B cell (primary cell): ENCODE data around the gene FMN1. TPM values are rescaled to one million over a fixed set of nuclear protein-coding genes. Genes with fewer than 3 reads are reported as not detected.

Source experiments
- ATAC-seq: fragments of 200-7000 bp; cut with Tn5 transposase; one replicate; pipeline ENCODE4 v1.10.0; 2021; ENCODE audit warnings: low read depth, mild to moderate bottlenecking, moderate number of reproducible peaks, moderate library complexity
- CTCF ChIA-PET: fragments of 350-600 bp; sonication (Branson Sonifier 250); formaldehyde crosslinking; loops from one replicate; lab custom pipeline; 2021; ENCODE audit warnings: antibody characterized with exemption, inconsistent platforms; lab: Charles Lee
- POLR2A ChIA-PET: fragments of 350-600 bp; sonication (Branson Sonifier 250); formaldehyde crosslinking; loops from one replicate; lab custom pipeline; 2021; ENCODE audit warnings: antibody characterized with exemption; lab: Charles Lee
- DNase-seq: peaks from one replicate; pipeline ENCODE4 v3.0.0; 2013
- H2AFZ ChIP-seq: 2 replicates; pipeline ENCODE4 v1.6.1; 2012; ENCODE audit warnings: mild to moderate bottlenecking, low read depth, low read length; ENCODE audit not compliant: insufficient read depth, poor library complexity, severe bottlenecking
- H3K27ac ChIP-seq, 2 donors: 1 replicate in 1 of 2; 2 replicates in 1 of 2; pipeline ENCODE4 v1.5.1; 2012 to 2013; ENCODE audit warnings: low read length in 2 of 2, mild to moderate bottlenecking in 2 of 2, moderate library complexity in 1 of 2
- H3K27me3 ChIP-seq, 4 experiments: fragments of 200-600 bp in 1 of 4; sonication (generic) in 1 of 4; replicated peaks in 1 of 4; 1 replicate in 2 of 4; 2 replicates in 2 of 4; pipeline versions ENCODE4 v1.6.1 to v1.7.0; 2013 to 2016; ENCODE audit warnings: low read length in 3 of 4, mild to moderate bottlenecking in 2 of 4, mixed read lengths in 1 of 4, moderate library complexity in 1 of 4; ENCODE audit not compliant: insufficient read depth in 4 of 4, control insufficient read depth in 3 of 4; ENCODE audit errors: control extremely low read depth in 1 of 4
- H3K36me3 ChIP-seq, 2 experiments: replicated peaks in 1 of 2; 1 replicate in 1 of 2; 2 replicates in 1 of 2; pipeline versions ENCODE4 v1.6.1 to v1.7.1; 2013; ENCODE audit warnings: low read length in 1 of 2; ENCODE audit not compliant: insufficient read depth in 2 of 2, control insufficient read depth in 1 of 2; ENCODE audit errors: control extremely low read depth in 1 of 2, extremely low read depth in 1 of 2
- H3K4me1 ChIP-seq, 2 donors: fragments of 200-600 bp in 1 of 2; sonication (generic) in 1 of 2; 1 replicate in 1 of 2; 2 replicates in 1 of 2; pipeline versions ENCODE4 v1.5.1 to v1.6.1; 2013 to 2017; ENCODE audit warnings: low read length in 2 of 2; ENCODE audit not compliant: control insufficient read depth in 2 of 2, insufficient read depth in 2 of 2
- H3K4me2 ChIP-seq: replicated peaks from 2 replicates; pipeline ENCODE3; 2012; ENCODE audit warnings: mild to moderate bottlenecking, low read depth, low read length; ENCODE audit not compliant: poor library complexity, severe bottlenecking
- H3K4me3 ChIP-seq, 5 experiments: fragments of 200-600 bp in 1 of 5; sonication (generic) in 1 of 5; 1 replicate in 3 of 5; 2 replicates in 2 of 5; pipeline versions ENCODE4 v1.5.1 to v1.7.0; 2011 to 2016; ENCODE audit warnings: low read length in 4 of 5, mild to moderate bottlenecking in 4 of 5, low read depth in 2 of 5, control low read depth in 1 of 5, moderate library complexity in 1 of 5; ENCODE audit not compliant: insufficient read depth in 1 of 5; ENCODE audit errors: control extremely low read depth in 1 of 5, extremely low read depth in 1 of 5
- H3K79me2 ChIP-seq: fragments of 200-600 bp; sonication (generic); one replicate; pipeline ENCODE4 v1.6.0; 2016; ENCODE audit warnings: low read length; ENCODE audit not compliant: control insufficient read depth, insufficient read depth
- H3K9ac ChIP-seq: fragments of 200-600 bp; sonication (generic); 2 replicates; pipeline ENCODE4 v1.6.1; 2017; ENCODE audit warnings: mild to moderate bottlenecking, low read length, moderate library complexity
- H3K9me3 ChIP-seq, 3 donors: one replicate each; pipeline versions ENCODE4 v1.6.1 to v1.7.1; 2013; ENCODE audit warnings: low read length in 2 of 3; ENCODE audit not compliant: control insufficient read depth in 2 of 3, insufficient read depth in 1 of 3; ENCODE audit errors: control extremely low read depth in 1 of 3
- H4K20me1 ChIP-seq: 2 replicates; pipeline ENCODE4 v1.6.0; 2012; ENCODE audit warnings: mild to moderate bottlenecking, low read length; ENCODE audit not compliant: insufficient read depth, control insufficient read depth, poor library complexity, severe bottlenecking
- H3K27ac Mint-ChIP-seq: one replicate; pipeline ENCODE4 v1.8.0; 2021; ENCODE audit warnings: mixed read lengths
- H3K27me3 Mint-ChIP-seq: one replicate; pipeline ENCODE4 v1.8.0; 2021; ENCODE audit warnings: mixed read lengths
- H3K4me1 Mint-ChIP-seq: one replicate; pipeline ENCODE4 v1.8.0; 2021; ENCODE audit warnings: mixed read lengths
- H3K4me3 Mint-ChIP-seq: one replicate; pipeline ENCODE4 v1.8.0; 2021; ENCODE audit warnings: mixed read lengths
- H3K9me3 Mint-ChIP-seq: one replicate; pipeline ENCODE4 v1.8.0; 2022; ENCODE audit warnings: mixed read lengths; ENCODE audit not compliant: insufficient read depth
- EZH2 ChIP-seq: IDR thresholded peaks from 2 replicates; pipeline ENCODE4 v1.6.1; 2012; ENCODE audit warnings: borderline replicate concordance, low read depth, mild to moderate bottlenecking, moderate library complexity, low read length; ENCODE audit not compliant: insufficient read depth, poor library complexity, severe bottlenecking
- whole genome bisulfite sequencing: methylation state at CpG from one replicate; pipeline ENCODE4 v1.1.5; 2013; ENCODE audit warnings: missing lambda C conversion rate; ENCODE audit not compliant: insufficient coverage; 5-methylcytosine and 5-hydroxymethylcytosine counted together
- intact Hi-C: fragments of 100-400 bp; cut with micrococcal nuclease; formaldehyde crosslinking; loops from one replicate; pipeline ENCODE4 v1.10.0; 2022
- polyA plus RNA-seq: library from polyadenylated mRNA; depleted of rRNA; stranded (reverse); fragments of >200 nt; gene quantifications from 2 replicates; pipeline ENCODE4 v1.2.3, GENCODE V29; 2012
- total RNA-seq, 2 donors: library from RNA; stranded (reverse); fragments of 120-200 nt in 1 of 2; gene quantifications; 1 replicate in 1 of 2; 2 replicates in 1 of 2; pipeline versions ENCODE4 v1.2.3 to v1.2.4, GENCODE V29; 2013 to 2022
- TF ChIP-seq, protein P1 (sequence below): fragments of 200-600 bp; IDR thresholded peaks from one replicate; pipeline ENCODE4 v1.8.0; 2022; ENCODE audit warnings: antibody characterized with exemption, mild to moderate bottlenecking

Gene FMN1
- total and polyA plus RNA-seq, 2 donors (not counting 1 experiment from before 2014, with no cell fraction given), result 0.21 to 0.96 TPM

DNA sequence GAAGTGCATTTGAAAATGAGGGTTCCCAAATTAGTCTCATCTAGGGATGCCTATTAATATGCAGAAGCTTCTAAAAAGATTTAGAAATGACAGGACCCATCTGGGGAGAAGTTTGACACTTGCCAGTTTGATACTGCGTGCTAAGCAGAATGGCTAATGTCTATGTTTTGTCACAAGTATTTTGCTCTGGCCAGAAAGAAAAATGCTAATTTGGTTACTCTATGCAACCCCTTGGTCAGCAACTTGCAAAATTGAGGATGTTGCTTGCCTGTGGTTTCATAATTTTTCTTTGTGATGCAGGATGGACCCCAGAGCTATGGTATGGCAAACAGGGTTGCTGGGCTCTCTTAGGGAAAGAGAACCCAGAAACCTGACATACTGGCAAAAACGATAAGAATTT lies 148.2 kb downstream of the FMN1 start:
- Histone ChIP-seq H3K27me3 (no peaks in the 10 kb centered on the region), H3K4me1 (no peaks in the 10 kb centered on the region), H4K20me1 (no peaks in the 10 kb centered on the region), H3K36me3 (no peaks in the 10 kb centered on the region), H2AFZ (no peak overlapping the region), H3K4me2 (no peak overlapping the region), H3K27ac (no peak overlapping the region), H3K4me3 (no peak overlapping the region), H3K9me3 (peaks cover 0 to 13% (median 7%) of the 10 kb centered on the region in 3 donors), H3K79me2 (no peaks in the 10 kb centered on the region), H3K9ac (no peak overlapping the region)
- TF ChIP-seq, protein P1, sequence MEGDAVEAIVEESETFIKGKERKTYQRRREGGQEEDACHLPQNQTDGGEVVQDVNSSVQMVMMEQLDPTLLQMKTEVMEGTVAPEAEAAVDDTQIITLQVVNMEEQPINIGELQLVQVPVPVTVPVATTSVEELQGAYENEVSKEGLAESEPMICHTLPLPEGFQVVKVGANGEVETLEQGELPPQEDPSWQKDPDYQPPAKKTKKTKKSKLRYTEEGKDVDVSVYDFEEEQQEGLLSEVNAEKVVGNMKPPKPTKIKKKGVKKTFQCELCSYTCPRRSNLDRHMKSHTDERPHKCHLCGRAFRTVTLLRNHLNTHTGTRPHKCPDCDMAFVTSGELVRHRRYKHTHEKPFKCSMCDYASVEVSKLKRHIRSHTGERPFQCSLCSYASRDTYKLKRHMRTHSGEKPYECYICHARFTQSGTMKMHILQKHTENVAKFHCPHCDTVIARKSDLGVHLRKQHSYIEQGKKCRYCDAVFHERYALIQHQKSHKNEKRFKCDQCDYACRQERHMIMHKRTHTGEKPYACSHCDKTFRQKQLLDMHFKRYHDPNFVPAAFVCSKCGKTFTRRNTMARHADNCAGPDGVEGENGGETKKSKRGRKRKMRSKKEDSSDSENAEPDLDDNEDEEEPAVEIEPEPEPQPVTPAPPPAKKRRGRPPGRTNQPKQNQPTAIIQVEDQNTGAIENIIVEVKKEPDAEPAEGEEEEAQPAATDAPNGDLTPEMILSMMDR, result no peak
- TF ChIP-seq EZH2, result no peak
- no peak overlapping the region for H3K27ac Mint-ChIP-seq
- ChIA-PET POLR2A (no interaction called here), CTCF (no interaction called here)
- H3K9me3 Mint-ChIP-seq, result peaks cover 5% of the 10 kb centered on the region
- no CpG with 5 or more reads among the region's 2 CpGs for WGBS
- no peaks in the 10 kb centered on the region for H3K4me1 Mint-ChIP-seq
- no peak overlapping the region for H3K4me3 Mint-ChIP-seq
- ATAC-seq, result no peak
- H3K27me3 Mint-ChIP-seq, result peaks cover 4% of the 10 kb centered on the region
- intact Hi-C loops, result no loop called here
- DNase-seq, result no peak

DNA sequence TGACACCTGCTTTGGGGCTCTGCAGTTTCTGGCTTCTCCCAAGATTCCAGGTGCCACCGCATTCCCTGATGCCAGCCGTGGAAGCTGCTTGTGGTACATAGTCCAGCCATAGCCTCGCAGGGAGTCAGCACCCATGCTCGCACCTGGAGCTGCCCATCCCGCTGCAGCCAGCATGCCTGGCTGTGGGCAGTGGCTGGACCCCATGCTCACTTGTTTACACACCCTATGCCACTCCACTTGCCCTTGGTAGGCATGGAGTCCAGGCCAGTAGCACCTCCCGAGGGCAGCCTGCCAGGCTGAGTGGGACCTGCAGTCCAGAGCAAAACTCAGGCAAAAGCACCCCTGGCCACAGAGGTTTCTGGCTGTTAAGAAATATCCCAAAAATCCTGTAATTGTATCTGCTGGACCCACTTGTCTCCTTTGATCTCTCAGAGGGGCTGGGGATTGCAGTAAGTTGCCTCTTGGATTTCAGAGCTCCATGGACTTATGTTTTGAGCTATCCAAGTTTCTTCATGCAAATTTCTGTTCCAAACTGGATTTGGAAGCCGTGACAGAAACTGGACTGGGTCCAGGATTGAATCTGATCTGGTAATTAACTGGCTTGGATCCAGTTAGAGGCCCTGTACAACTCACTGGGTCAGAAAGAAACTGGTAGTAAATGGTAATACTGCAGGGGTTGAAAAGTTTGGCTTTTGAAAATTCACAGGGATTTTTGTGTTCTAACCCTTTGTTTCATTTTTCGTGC lies 149.3 kb downstream of the FMN1 start:
- Histone ChIP-seq H3K9ac (no peak overlapping the region), H3K4me2 (no peak overlapping the region), H3K4me3 (no peak overlapping the region), H4K20me1 (no peaks in the 10 kb centered on the region), H3K9me3 (peaks cover 0 to 13% (median 6%) of the 10 kb centered on the region in 3 donors), H3K79me2 (no peaks in the 10 kb centered on the region), H3K27ac (no peak overlapping the region), H3K36me3 (no peaks in the 10 kb centered on the region), H3K4me1 (no peaks in the 10 kb centered on the region), H3K27me3 (no peaks in the 10 kb centered on the region), H2AFZ (no peak overlapping the region)
- Mint-ChIP-seq H3K27me3 (peaks cover 4% of the 10 kb centered on the region), H3K4me1 (no peaks in the 10 kb centered on the region), H3K27ac (no peak overlapping the region), H3K4me3 (no peak overlapping the region), H3K9me3 (peaks cover 5% of the 10 kb centered on the region)
- TF ChIP-seq, protein P1, result no peak
- no peak for TF ChIP-seq EZH2
- ChIA-PET CTCF (interaction anchor here (0.8 kb wide), 1 partner anchor 23 kb away, joined by 3 read pairs; no protein-coding TSS in a partner anchor), POLR2A (no interaction called here)
- intact Hi-C loops, result no loop called here
- WGBS, result 95% methylated on average over 7 of the region's 8 CpGs
- DNase-seq (no peak), ATAC-seq (no peak)
